ENCODE data around the gene NF2. TPM values are rescaled to one million over a fixed set of nuclear protein-coding genes. Genes with fewer than 3 reads are reported as not detected.
"Not testable (repeated sequence)": the region's sequence is repeated elsewhere in the genome, so short reads cannot be mapped to it uniquely, and the experiment has no call there.

Gene NF2
- total RNA-seq, 2 donors from 2014 or later: 45.7 to 51.4 TPM

DNA sequence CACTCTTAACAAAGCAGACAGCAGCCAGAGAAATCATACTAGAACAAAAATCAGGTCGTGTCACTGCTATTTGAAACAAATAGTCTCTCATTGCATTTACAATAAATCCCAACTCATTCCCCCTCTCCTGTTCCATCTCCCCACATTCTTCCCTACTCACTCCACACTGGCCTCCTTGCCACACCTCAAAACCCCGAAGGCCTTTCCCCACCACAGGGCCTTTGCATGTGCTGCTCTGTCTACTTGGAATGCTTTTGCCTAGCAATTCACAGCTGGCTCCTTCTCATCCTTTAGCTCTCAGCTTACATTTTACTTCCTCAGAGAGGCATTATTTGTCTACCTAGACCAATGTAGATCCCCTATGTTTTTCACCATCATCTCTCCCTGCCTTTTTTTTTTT is 43.6 kb upstream of the NF2 start:
- no peak for DNase-seq
- no peaks in the 10 kb centered on the region for H3K9me3 Mint-ChIP-seq
- no peaks in the 10 kb centered on the region for H3K27me3 Mint-ChIP-seq (ENCODE audit: insufficient read depth)
- WGBS, 2 experiments (ENCODE audit: insufficient coverage in 1 of 2, insufficient read length in 1 of 2): 92 to 99% methylated on average over 2 of the region's 2 CpGs
- Histone ChIP-seq H3K9me3 (ENCODE audit: control insufficient read depth, low read length) (no peaks in the 10 kb centered on the region), H3K4me3 (ENCODE audit: low read length) (no peak overlapping the region), H3K4me1 (ENCODE audit: control insufficient read depth, insufficient read depth, low read length) (no peaks in the 10 kb centered on the region), H3K36me3 (ENCODE audit: control insufficient read depth, insufficient read depth, low read length) (peaks cover 67% of the 10 kb centered on the region), H3K27ac (ENCODE audit: low read depth, low read length) (no peak overlapping the region), H3K9ac (ENCODE audit: extremely low read depth, low read length, poor library complexity, severe bottlenecking) (no peak overlapping the region), H3K27me3 (ENCODE audit: control insufficient read depth, insufficient read depth, low read length, poor library complexity, severe bottlenecking) (no peaks in the 10 kb centered on the region)
- H3K4me3 Mint-ChIP-seq: no peak overlapping the region
- H3K4me1 Mint-ChIP-seq: no peaks in the 10 kb centered on the region
- peak overlapping the region; percentile 33 for H3K27ac Mint-ChIP-seq
- peaks cover 80% of the 10 kb centered on the region for H3K36me3 Mint-ChIP-seq (ENCODE audit: low read depth)
- TF ChIP-seq, protein P1, sequence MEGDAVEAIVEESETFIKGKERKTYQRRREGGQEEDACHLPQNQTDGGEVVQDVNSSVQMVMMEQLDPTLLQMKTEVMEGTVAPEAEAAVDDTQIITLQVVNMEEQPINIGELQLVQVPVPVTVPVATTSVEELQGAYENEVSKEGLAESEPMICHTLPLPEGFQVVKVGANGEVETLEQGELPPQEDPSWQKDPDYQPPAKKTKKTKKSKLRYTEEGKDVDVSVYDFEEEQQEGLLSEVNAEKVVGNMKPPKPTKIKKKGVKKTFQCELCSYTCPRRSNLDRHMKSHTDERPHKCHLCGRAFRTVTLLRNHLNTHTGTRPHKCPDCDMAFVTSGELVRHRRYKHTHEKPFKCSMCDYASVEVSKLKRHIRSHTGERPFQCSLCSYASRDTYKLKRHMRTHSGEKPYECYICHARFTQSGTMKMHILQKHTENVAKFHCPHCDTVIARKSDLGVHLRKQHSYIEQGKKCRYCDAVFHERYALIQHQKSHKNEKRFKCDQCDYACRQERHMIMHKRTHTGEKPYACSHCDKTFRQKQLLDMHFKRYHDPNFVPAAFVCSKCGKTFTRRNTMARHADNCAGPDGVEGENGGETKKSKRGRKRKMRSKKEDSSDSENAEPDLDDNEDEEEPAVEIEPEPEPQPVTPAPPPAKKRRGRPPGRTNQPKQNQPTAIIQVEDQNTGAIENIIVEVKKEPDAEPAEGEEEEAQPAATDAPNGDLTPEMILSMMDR (conservative IDR thresholded peaks at IDR 0.05): no peak

DNA sequence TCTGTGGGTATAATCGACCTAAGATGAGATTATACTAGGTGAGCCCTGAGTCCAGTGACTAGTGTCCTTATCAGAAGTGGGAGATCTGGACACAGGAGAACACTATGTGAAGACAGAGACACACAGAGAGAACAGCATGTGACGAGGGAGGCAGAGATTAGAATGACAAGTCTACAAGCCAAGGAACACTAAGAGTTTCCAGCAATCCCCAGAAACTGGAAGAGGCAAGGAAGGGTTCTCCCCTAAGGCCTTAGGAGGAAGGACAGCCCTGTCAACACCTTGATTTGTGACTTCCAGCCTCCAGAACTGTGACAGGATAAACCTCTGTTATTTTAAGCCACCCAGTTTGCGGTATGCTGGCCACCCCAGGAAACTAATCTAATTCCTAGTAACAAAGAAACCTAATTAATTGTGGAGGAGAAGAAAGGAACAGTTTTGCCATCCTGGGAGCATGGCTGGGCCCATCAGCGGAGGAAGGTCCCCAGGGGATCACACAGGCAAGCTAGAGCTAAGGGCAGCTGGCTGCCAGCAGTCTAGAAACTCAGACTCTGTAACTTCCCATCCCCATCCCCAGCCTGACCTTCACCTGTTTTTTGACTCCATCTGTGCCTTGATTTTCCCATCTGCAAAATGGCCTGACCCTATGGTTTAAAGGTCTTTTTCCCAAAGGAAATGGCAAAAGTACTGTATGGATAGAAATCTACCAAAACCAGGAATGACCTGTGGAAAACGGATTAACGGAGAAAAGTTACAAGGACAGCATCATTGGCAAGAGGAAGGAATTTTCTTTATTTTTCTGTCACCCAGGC is 39.6 kb upstream of the NF2 start:
- no peak overlapping the region for H3K4me3 ChIP-seq (ENCODE audit: low read length)
- TF ChIP-seq, protein P1 (conservative IDR thresholded peaks at IDR 0.05): no peak
- Mint-ChIP-seq H3K27me3 (ENCODE audit: insufficient read depth) (no peaks in the 10 kb centered on the region), H3K4me3 (no peak overlapping the region), H3K4me1 (no peaks in the 10 kb centered on the region), H3K9me3 (no peaks in the 10 kb centered on the region), H3K36me3 (ENCODE audit: low read depth) (peaks cover 69% of the 10 kb centered on the region), H3K27ac (no peak overlapping the region)
- H3K4me1 ChIP-seq (ENCODE audit: control insufficient read depth, insufficient read depth, low read length): no peaks in the 10 kb centered on the region
- no peak overlapping the region for H3K9ac ChIP-seq (ENCODE audit: extremely low read depth, low read length, poor library complexity, severe bottlenecking)
- DNase-seq: no peak
- H3K36me3 ChIP-seq (ENCODE audit: control insufficient read depth, insufficient read depth, low read length): peaks cover 71% of the 10 kb centered on the region
- H3K27ac ChIP-seq (ENCODE audit: low read depth, low read length): no peak overlapping the region
- H3K27me3 ChIP-seq (ENCODE audit: control insufficient read depth, insufficient read depth, low read length, poor library complexity, severe bottlenecking): no peaks in the 10 kb centered on the region
- no peaks in the 10 kb centered on the region for H3K9me3 ChIP-seq (ENCODE audit: control insufficient read depth, low read length)
- WGBS, 2 experiments (ENCODE audit: insufficient coverage in 1 of 2, insufficient read length in 1 of 2): 93 to 98% methylated on average over 6 of the region's 6 CpGs

DNA sequence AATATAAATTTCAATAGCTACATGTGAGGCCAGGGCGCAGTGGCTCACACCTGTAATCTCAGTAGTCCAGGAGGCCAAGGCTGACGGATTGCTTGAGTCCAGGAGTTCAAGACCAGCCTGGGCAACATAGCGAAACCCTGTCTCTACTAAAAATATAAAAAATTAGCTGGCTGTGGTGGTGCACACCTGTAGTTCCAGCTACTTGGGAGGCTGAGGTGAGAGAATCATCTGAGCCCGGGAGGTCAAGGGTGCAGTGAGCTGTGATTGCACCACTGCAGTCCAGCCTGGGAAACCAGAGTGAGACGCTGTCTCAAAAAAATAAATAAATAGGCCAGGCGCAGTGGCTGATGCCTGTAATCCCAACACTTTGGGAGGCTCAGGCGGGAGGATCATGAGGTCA is 36.9 kb upstream of the NF2 start:
- WGBS, 2 experiments (ENCODE audit: insufficient coverage in 1 of 2, insufficient read length in 1 of 2): 92 to 97% methylated on average over 5 to 7 of the region's 7 CpGs
- not testable (repeated sequence) for H3K9me3 Mint-ChIP-seq; H3K27ac Mint-ChIP-seq; H3K4me3 Mint-ChIP-seq; H3K9me3 ChIP-seq (ENCODE audit: control insufficient read depth, low read length); H3K9ac ChIP-seq (ENCODE audit: extremely low read depth, low read length, poor library complexity, severe bottlenecking); DNase-seq; H3K4me3 ChIP-seq (ENCODE audit: low read length); H3K27me3 Mint-ChIP-seq (ENCODE audit: insufficient read depth); H3K27me3 ChIP-seq (ENCODE audit: control insufficient read depth, insufficient read depth, low read length, poor library complexity, severe bottlenecking); H3K4me1 Mint-ChIP-seq; H3K27ac ChIP-seq (ENCODE audit: low read depth, low read length); H3K4me1 ChIP-seq (ENCODE audit: control insufficient read depth, insufficient read depth, low read length)
- H3K36me3 ChIP-seq (ENCODE audit: control insufficient read depth, insufficient read depth, low read length): peaks cover 56% of the 10 kb centered on the region
- peaks cover 56% of the 10 kb centered on the region for H3K36me3 Mint-ChIP-seq (ENCODE audit: low read depth)
